Thyroid gland (tissue), 4 donors: ENCODE measurements around the gene SLC6A3.

Source experiments
- POLR2A ChIP-seq, 2 donors: fragments of 450-650 bp; IDR thresholded peaks; one replicate each; pipeline ENCODE4 v1.6.1; 2017; ENCODE audit warnings: antibody characterized with exemption in 2 of 2, mild to moderate bottlenecking in 2 of 2, moderate library complexity in 1 of 2
- TF ChIP-seq, protein P1 (sequence below), 6 experiments: fragments of 200-600 bp in 3 of 6; fragments of 450-650 bp in 3 of 6; sonication (generic) in 3 of 6; IDR thresholded peaks; one replicate each; pipeline ENCODE4 v1.5.1; 2016 to 2019; ENCODE audit warnings: antibody characterized with exemption in 6 of 6, mild to moderate bottlenecking in 2 of 6, inconsistent platforms in 1 of 6, moderate library complexity in 1 of 6

DNA sequence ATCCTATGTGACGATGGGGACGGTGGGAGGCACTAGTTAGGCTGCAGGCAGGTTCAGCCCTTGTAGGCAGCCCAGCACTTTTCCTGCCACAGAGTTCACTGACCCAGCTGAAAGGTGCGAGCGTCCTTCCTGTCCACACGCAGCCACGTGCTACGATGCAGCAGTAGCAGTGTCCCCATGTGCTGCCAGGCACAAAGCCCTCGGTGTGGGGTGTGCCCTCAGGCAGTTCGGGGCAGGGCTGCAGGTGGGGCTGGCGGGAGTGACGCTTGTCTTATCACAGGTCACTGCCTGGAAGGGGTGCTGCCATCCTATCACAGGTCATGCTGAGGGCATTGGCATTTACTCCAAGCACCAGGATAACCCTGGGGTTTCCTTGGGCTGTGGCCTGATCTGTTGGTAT is 53.5 kb downstream of the SLC6A3 start:
- TF ChIP-seq, protein P1, sequence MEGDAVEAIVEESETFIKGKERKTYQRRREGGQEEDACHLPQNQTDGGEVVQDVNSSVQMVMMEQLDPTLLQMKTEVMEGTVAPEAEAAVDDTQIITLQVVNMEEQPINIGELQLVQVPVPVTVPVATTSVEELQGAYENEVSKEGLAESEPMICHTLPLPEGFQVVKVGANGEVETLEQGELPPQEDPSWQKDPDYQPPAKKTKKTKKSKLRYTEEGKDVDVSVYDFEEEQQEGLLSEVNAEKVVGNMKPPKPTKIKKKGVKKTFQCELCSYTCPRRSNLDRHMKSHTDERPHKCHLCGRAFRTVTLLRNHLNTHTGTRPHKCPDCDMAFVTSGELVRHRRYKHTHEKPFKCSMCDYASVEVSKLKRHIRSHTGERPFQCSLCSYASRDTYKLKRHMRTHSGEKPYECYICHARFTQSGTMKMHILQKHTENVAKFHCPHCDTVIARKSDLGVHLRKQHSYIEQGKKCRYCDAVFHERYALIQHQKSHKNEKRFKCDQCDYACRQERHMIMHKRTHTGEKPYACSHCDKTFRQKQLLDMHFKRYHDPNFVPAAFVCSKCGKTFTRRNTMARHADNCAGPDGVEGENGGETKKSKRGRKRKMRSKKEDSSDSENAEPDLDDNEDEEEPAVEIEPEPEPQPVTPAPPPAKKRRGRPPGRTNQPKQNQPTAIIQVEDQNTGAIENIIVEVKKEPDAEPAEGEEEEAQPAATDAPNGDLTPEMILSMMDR (IDR thresholded peaks at IDR 0.05), result no peak
- no peak for TF ChIP-seq POLR2A (IDR thresholded peaks at IDR 0.05)
